ENCODE measurements around the gene BPIFA2. TPM values are rescaled to one million over a fixed set of nuclear protein-coding genes. Genes with fewer than 3 reads are reported as not detected.

The BPIFA2 gene
- total RNA-seq, 2 experiments from 2014 or later = not detected

GRCh38 chr20:33172781-33173180 is 4.8 kb downstream of the BPIFA2 start:
- no peaks in the 10 kb centered on the region for H3K36me3 ChIP-seq (ENCODE audit: insufficient read depth, low read length)
- POLR2A ChIA-PET = no interaction called here
- Mint-ChIP-seq H3K4me1 (ENCODE audit: low read depth) (no peaks in the 10 kb centered on the region), H3K36me3 (ENCODE audit: low read depth) (no peaks in the 10 kb centered on the region), H3K27me3 (no peaks in the 10 kb centered on the region), H3K9me3 (peaks cover 2% of the 10 kb centered on the region), H3K27ac (no peak overlapping the region), H3K4me3 (no peak overlapping the region)
- intact Hi-C loops (cut with DNase I, micrococcal nuclease) = no loop called here
- CTCF ChIA-PET = no interaction called here
- ATAC-seq (ENCODE audit: poor library complexity) (no peak), DNase-seq (no peak)
- peaks cover 0 to 3% of the 10 kb centered on the region in 2 experiments for H3K27me3 ChIP-seq (ENCODE audit: control insufficient read depth in 1 of 2, insufficient read depth in 2 of 2, low read length in 2 of 2)
- no peaks in the 10 kb centered on the region for H3K4me1 ChIP-seq (ENCODE audit: insufficient read depth, low read length)
- peaks cover 7 to 19% of the 10 kb centered on the region in 2 experiments for H3K9me3 ChIP-seq (ENCODE audit: control insufficient read depth in 1 of 2, insufficient read depth in 1 of 2, low read length in 2 of 2)
- no peak overlapping the region for H3K27ac ChIP-seq (ENCODE audit: low read depth in 1 of 2, low read length in 2 of 2)
- TF ChIP-seq, protein P1, sequence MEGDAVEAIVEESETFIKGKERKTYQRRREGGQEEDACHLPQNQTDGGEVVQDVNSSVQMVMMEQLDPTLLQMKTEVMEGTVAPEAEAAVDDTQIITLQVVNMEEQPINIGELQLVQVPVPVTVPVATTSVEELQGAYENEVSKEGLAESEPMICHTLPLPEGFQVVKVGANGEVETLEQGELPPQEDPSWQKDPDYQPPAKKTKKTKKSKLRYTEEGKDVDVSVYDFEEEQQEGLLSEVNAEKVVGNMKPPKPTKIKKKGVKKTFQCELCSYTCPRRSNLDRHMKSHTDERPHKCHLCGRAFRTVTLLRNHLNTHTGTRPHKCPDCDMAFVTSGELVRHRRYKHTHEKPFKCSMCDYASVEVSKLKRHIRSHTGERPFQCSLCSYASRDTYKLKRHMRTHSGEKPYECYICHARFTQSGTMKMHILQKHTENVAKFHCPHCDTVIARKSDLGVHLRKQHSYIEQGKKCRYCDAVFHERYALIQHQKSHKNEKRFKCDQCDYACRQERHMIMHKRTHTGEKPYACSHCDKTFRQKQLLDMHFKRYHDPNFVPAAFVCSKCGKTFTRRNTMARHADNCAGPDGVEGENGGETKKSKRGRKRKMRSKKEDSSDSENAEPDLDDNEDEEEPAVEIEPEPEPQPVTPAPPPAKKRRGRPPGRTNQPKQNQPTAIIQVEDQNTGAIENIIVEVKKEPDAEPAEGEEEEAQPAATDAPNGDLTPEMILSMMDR (IDR thresholded peaks at IDR 0.05) = no peak
- no peak overlapping the region for H3K4me3 ChIP-seq (ENCODE audit: low read length)

DNA sequence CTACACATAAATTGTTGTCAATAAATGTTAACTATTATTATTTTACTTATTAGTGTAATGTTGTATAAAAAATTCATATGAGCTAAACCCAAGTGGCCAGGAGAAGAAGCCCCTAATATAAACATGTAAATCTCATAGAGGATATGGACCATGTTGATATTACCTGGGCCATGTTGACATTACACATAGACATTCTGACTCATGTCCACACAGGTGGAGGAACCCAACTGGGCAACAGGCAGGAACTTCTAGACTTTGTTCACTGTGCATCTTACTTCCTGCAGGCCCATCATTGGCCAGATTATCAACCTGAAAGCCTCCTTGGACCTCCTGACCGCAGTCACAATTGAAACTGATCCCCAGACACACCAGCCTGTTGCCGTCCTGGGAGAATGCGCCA is 7.2 kb downstream of the BPIFA2 start:
- no peaks in the 10 kb centered on the region for H3K9me3 Mint-ChIP-seq
- CTCF ChIA-PET = no interaction called here

DNA sequence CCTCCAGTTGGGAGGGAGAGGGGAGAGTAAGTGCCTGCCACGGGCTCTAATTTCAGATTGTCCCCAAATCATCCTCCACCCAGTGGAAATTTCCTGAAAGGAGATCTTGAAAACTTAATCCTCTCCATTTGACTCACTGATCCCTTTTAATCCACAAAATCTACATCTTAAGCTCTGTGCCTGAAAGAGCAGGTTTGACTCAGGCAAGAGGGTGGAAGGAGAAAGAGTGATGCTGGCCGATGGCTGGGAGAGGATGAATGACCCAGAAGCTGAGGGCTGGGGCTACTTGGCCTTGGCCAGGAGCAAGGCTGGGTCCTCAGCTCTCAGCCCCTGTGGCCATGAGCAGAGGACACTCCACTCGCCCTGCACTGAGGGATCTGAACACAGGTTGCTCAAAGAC is 8.1 kb downstream of the BPIFA2 start:
- no peak for DNase-seq
- Mint-ChIP-seq H3K4me3 (no peak overlapping the region), H3K27ac (no peak overlapping the region), H3K27me3 (no peaks in the 10 kb centered on the region), H3K9me3 (no peaks in the 10 kb centered on the region), H3K36me3 (ENCODE audit: low read depth) (no peaks in the 10 kb centered on the region), H3K4me1 (ENCODE audit: low read depth) (no peaks in the 10 kb centered on the region)
- ChIA-PET CTCF (no interaction called here), POLR2A (no interaction called here)
- Histone ChIP-seq H3K36me3 (ENCODE audit: insufficient read depth, low read length) (no peaks in the 10 kb centered on the region), H3K4me1 (ENCODE audit: insufficient read depth, low read length) (no peaks in the 10 kb centered on the region), H3K27me3 (ENCODE audit: control insufficient read depth in 1 of 2, insufficient read depth in 2 of 2, low read length in 2 of 2) (no peaks in the 10 kb centered on the region), H3K27ac (ENCODE audit: low read depth in 1 of 2, low read length in 2 of 2) (no peak overlapping the region), H3K4me3 (ENCODE audit: low read length) (no peak overlapping the region), H3K9me3 (ENCODE audit: control insufficient read depth in 1 of 2, insufficient read depth in 1 of 2, low read length in 2 of 2) (no peaks in the 10 kb centered on the region)
- TF ChIP-seq, protein P1 (IDR thresholded peaks at IDR 0.05) = no peak
- intact Hi-C loops (cut with DNase I, micrococcal nuclease) = no loop called here
- no peak for ATAC-seq (ENCODE audit: poor library complexity)

More for the DNA sequence above, 7.2 kb downstream of the BPIFA2 start:
- H3K36me3 ChIP-seq (ENCODE audit: insufficient read depth, low read length) = no peaks in the 10 kb centered on the region
- H3K9me3 ChIP-seq (ENCODE audit: control insufficient read depth in 1 of 2, insufficient read depth in 1 of 2, low read length in 2 of 2) = peaks cover 4% of the 10 kb centered on the region in 2 experiments
- no peaks in the 10 kb centered on the region for H3K4me1 Mint-ChIP-seq (ENCODE audit: low read depth)
- H3K4me3 Mint-ChIP-seq = no peak overlapping the region
- H3K27me3 ChIP-seq (ENCODE audit: control insufficient read depth in 1 of 2, insufficient read depth in 2 of 2, low read length in 2 of 2) = no peaks in the 10 kb centered on the region
- H3K27ac Mint-ChIP-seq = no peak overlapping the region
- H3K4me3 ChIP-seq (ENCODE audit: low read length) = no peak overlapping the region
- no peak overlapping the region for H3K27ac ChIP-seq (ENCODE audit: low read depth in 1 of 2, low read length in 2 of 2)
- DNase-seq = no peak
- TF ChIP-seq, protein P1 (IDR thresholded peaks at IDR 0.05) = no peak
- no peak for ATAC-seq (ENCODE audit: poor library complexity)
- intact Hi-C loops (cut with DNase I, micrococcal nuclease) = no loop called here
- H3K4me1 ChIP-seq (ENCODE audit: insufficient read depth, low read length) = no peaks in the 10 kb centered on the region
- H3K27me3 Mint-ChIP-seq = no peaks in the 10 kb centered on the region
- no peaks in the 10 kb centered on the region for H3K36me3 Mint-ChIP-seq (ENCODE audit: low read depth)
- POLR2A ChIA-PET = interaction anchor here (0.6 kb wide), 1 partner anchor 726 kb away, joined by 4 read pairs; no protein-coding TSS in a partner anchor
